NCI-H226 (cell line): ENCODE data around the gene CSF1R.
"Not testable (repeated sequence)": the region's sequence is repeated elsewhere in the genome, so short reads cannot be mapped to it uniquely, and the experiment has no call there.

Source experiments
- DNase-seq: peaks from one replicate; pipeline ENCODE4 v3.0.0-alpha.2; 2015

The CSF1R gene

GRCh38 chr5:150103678-150104549 lies 17.6 kb upstream of the CSF1R start:
- DNase-seq = no peak

GRCh38 chr5:150101023-150101422 lies 14.7 kb upstream of the CSF1R start:
- DNase-seq = no peak

- no peak for DNase-seq
Measured at GRCh38 chr5:150097152-150097551, 10.8 kb upstream of the CSF1R start.

GRCh38 chr5:150092159-150092787 lies 5.9 kb upstream of the CSF1R start:
- no peak for DNase-seq

- no peak for DNase-seq
Measured at GRCh38 chr5:150085191-150085912, 1.0 kb downstream of the CSF1R start.

- DNase-seq = not testable (repeated sequence)
Measured at GRCh38 chr5:150084754-150085153, 1.6 kb downstream of the CSF1R start.

GRCh38 chr5:150082889-150083288 lies 3.5 kb downstream of the CSF1R start:
- no peak for DNase-seq

GRCh38 chr5:150082374-150082773 lies 4.0 kb downstream of the CSF1R start:
- DNase-seq = no peak

- no peak for DNase-seq
Measured at GRCh38 chr5:150081541-150082283, 4.6 kb downstream of the CSF1R start.

- no peak for DNase-seq
Measured at GRCh38 chr5:150080696-150081435, 5.5 kb downstream of the CSF1R start.

GRCh38 chr5:150079909-150080461 lies 6.4 kb downstream of the CSF1R start:
- no peak for DNase-seq

- no peak for DNase-seq
Measured at GRCh38 chr5:150078802-150079689, 7.3 kb downstream of the CSF1R start.

- no peak for DNase-seq
Measured at GRCh38 chr5:150077996-150078801, 8.2 kb downstream of the CSF1R start.

GRCh38 chr5:150077060-150077459 lies 9.3 kb downstream of the CSF1R start:
- no peak for DNase-seq

- DNase-seq = no peak
Measured at GRCh38 chr5:150075806-150076205, 10.5 kb downstream of the CSF1R start.

GRCh38 chr5:150075233-150075632 lies 11.1 kb downstream of the CSF1R start:
- no peak for DNase-seq

GRCh38 chr5:150073677-150074076 lies 12.7 kb downstream of the CSF1R start:
- DNase-seq = no peak

- no peak for DNase-seq
Measured at GRCh38 chr5:150073086-150073625, 13.2 kb downstream of the CSF1R start.

GRCh38 chr5:150070821-150071220 lies 15.5 kb downstream of the CSF1R start:
- no peak for DNase-seq
